HL-60 (cell line): ENCODE measurements around the gene IGLON5.

Source experiments
- DNase-seq, 2 experiments: peaks; one replicate each; pipeline ENCODE4 v3.0.0-alpha.2; 2010 to 2020; ENCODE audit warnings: low read depth in 1 of 2, low spot score in 1 of 2
- H3K27ac ChIP-seq: fragments of 250-450 bp; sonication (Bioruptor Pico); replicated peaks from 2 replicates; pipeline ENCODE4 v1.5.1; 2020; ENCODE audit warnings: mild to moderate bottlenecking, moderate library complexity
- H3K27me3 ChIP-seq: fragments of 250-450 bp; sonication (Bioruptor Pico); 2 replicates; pipeline ENCODE4 v1.5.1; 2021; ENCODE audit warnings: mild to moderate bottlenecking, moderate library complexity; ENCODE audit not compliant: insufficient read depth, poor library complexity, severe bottlenecking
- H3K4me3 ChIP-seq: replicated peaks from 2 replicates; pipeline ENCODE4 v1.5.1; 2011; ENCODE audit warnings: mild to moderate bottlenecking, control low read depth, low read length; ENCODE audit not compliant: insufficient read depth
- CTCF ChIP-seq: IDR thresholded peaks from one replicate; pipeline ENCODE4 v1.5.1; 2011; ENCODE audit warnings: low read length, control low read depth, inconsistent platforms; ENCODE audit not compliant: insufficient read depth
- GABPA ChIP-seq: IDR thresholded peaks from 2 replicates; pipeline ENCODE4 v1.6.1; 2012; ENCODE audit warnings: low read depth
- POLR2AphosphoS5 ChIP-seq: IDR thresholded peaks from 2 replicates; pipeline ENCODE4 v1.6.1; 2012; ENCODE audit warnings: low read depth
- REST ChIP-seq: IDR thresholded peaks from 2 replicates; pipeline ENCODE4 v1.6.1; 2012; ENCODE audit warnings: low read depth; ENCODE audit not compliant: insufficient replicate concordance
- SPI1 ChIP-seq: IDR thresholded peaks from 2 replicates; pipeline ENCODE4 v1.6.1; 2012; ENCODE audit warnings: low read depth, mild to moderate bottlenecking, borderline replicate concordance

The IGLON5 gene

DNA sequence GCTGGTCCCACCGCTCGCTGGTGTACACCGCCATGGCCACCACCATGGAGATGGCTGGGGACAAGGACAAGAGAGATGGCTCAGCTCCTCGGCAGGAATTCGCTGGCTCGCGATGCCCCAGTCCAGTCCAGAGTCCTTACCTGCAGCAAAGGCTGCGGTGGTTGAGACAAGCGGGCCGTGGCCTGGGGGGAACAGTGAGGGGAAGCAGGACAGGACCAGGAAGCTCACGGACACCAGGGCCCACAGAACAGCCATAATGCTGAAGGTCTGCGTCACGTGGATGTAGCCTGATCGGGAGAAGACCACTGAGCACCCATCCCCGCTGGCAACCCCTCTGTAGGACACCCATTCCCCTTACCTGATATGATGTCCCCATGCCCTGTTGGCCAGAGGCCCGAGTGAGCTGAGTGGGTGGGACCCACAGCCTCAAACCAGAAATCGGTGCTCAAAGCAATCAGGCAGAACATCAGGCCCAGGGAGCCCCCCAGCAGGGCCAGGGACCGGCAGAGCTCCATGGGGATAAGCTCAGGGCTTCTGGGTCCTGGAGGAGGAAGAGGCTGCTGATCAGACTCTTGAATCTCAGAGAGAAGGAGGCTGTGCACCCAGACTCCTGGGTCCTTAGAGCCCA lies 60.7 kb downstream of the IGLON5 start:
- TF ChIP-seq REST = no peak
- Histone ChIP-seq H3K27me3 (no peaks in the 10 kb centered on the region), H3K4me3 (peak overlapping the region; percentile 12), H3K27ac (peak overlapping the region; percentile 80)
- no peak for DNase-seq

DNA sequence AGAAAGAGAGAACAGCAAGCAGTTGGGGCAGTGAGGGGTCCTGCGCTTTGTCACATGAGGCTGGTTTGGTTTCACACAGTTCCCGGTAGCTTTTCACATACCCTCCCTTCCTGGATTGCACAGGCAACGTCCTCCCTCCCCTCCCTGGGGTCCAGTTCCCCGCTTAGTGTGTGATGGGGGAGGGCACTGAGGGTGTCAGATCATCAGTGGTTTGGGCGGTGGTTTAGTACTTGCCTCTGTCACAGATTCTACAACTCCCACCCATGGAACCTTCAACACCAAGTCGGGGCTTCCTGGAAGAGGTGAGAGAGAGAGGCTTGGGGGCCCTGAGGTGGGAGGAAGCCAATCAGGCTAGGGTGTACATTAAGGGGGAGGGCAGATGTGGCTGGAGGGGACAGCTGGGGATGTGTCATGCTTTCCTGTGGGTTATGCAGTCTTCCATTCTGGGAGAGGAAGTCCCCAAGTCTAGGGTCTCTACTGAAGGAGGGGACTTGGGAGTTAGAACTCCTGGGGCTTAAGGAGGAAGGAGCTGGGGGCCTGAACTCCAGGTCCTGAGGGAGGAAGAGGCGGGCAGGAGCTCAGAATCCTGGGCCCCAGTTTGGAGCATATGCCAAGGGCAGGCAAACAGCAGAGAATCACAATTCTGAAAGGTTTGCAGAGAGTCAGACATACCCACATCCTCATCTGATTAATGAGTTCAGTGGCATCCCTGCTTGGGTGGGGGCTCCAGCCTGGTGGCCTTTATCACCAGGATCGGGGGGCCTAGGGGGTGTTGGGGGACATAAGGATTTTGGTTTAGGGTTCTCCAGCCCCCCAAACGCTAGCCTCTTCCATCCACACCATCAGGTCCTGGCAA lies 61.4 kb downstream of the IGLON5 start, which contains the start of gene NKG7:
NKG7 (minus strand) TSS at position 6 of the 856 bp plus-strand sequence. CDS start 119 bp downstream, outside the sequence.
- peak; percentile 88 to 92 for DNase-seq
- Histone ChIP-seq H3K4me3 (peak within 1 kb of the TSS; percentile 12), H3K27ac (peak within 1 kb of the TSS; percentile 80), H3K27me3 (no peaks in the 10 kb centered on the region)
- TF ChIP-seq SPI1 (peak; percentile 82), POLR2AphosphoS5 (0 out of 2 replicates have a peak, but pooled peaks have one; percentile 43), GABPA (no peak), REST (no peak)

- no peaks in the 10 kb centered on the region for H3K27me3 ChIP-seq
- TF ChIP-seq POLR2AphosphoS5 (0 out of 2 replicates have a peak, but pooled peaks have one; percentile 21), GABPA (no peak), CTCF (no peak)
- peak overlapping the region; percentile 40 for H3K27ac ChIP-seq
- peak in 1 of 2 experiments; percentile 76 for DNase-seq
- H3K4me3 ChIP-seq = no peak overlapping the region
Measured at GRCh38 chr19:51375504-51376221, 64.2 kb downstream of the IGLON5 start.

DNA sequence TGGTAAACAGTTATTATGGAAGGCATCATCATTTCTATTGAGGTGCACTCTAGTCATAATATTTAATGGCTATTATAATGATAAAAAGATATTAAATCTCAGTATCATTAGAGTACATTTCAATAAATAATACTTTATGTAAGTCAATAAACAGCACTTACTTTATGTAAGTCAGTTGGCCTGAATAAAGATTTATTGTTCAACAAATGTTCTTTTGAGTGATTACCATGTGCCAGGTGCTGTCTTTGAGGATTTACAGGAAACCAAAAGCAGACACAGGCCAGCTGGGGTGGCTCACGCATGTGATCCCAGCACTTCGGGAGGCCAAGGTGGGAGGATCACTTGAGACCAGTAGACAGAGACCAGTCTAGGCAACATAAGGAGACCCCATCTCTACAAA lies 66.0 kb downstream of the IGLON5 start:
- Histone ChIP-seq H3K27me3 (no peaks in the 10 kb centered on the region), H3K4me3 (no peak overlapping the region), H3K27ac (no peak overlapping the region)
- TF ChIP-seq CTCF (no peak), GABPA (no peak), POLR2AphosphoS5 (no peak)
- DNase-seq = no peak
